T-helper 17 cell (primary cell): Measurements from ENCODE around the gene PLXNA4. TPM values are rescaled to one million over a fixed set of nuclear protein-coding genes. Genes with fewer than 3 reads are reported as not detected.

ENCODE experiments used
- ATAC-seq: fragments of 150-1000 bp; cut with Tn5 transposase; 2 replicates; pipeline ENCODE4 v1.10.0; 2021; ENCODE audit warnings: mild to moderate bottlenecking, moderate library complexity
- DNase-seq, 3 donors: peaks; one replicate each; pipeline versions ENCODE4 v3.0.0 to v3.0.0-alpha.2; 2020 to 2021
- H3K9me3 ChIP-seq: one replicate; pipeline ENCODE4 v1.7.0; 2013; ENCODE audit warnings: low read length, mild to moderate bottlenecking; ENCODE audit not compliant: control insufficient read depth, poor library complexity, severe bottlenecking
- H3K27ac Mint-ChIP-seq: one replicate; pipeline ENCODE4 v1.8.0; 2022; ENCODE audit warnings: mild to moderate bottlenecking, moderate library complexity, mixed read lengths
- H3K27me3 Mint-ChIP-seq: one replicate; pipeline ENCODE4 v1.8.0; 2022; ENCODE audit warnings: mixed read lengths
- H3K36me3 Mint-ChIP-seq: one replicate; pipeline ENCODE4 v1.8.0; 2022; ENCODE audit warnings: low read depth, mixed read lengths
- H3K4me1 Mint-ChIP-seq: one replicate; pipeline ENCODE4 v1.8.0; 2022; ENCODE audit warnings: mild to moderate bottlenecking, mixed read lengths
- H3K4me3 Mint-ChIP-seq: one replicate; pipeline ENCODE4 v1.8.0; 2022; ENCODE audit warnings: mild to moderate bottlenecking, moderate library complexity, mixed read lengths
- total RNA-seq, 4 donors: library from RNA in 2 of 4; stranded (reverse) in 2 of 4; gene quantifications; one replicate each; pipeline ENCODE4 v1.2.3 and lab custom pipeline; 2022 to 2026

PLXNA4 gene
- total RNA-seq, 2 donors from 2014 or later = 9.5 to 11.7 TPM

DNA sequence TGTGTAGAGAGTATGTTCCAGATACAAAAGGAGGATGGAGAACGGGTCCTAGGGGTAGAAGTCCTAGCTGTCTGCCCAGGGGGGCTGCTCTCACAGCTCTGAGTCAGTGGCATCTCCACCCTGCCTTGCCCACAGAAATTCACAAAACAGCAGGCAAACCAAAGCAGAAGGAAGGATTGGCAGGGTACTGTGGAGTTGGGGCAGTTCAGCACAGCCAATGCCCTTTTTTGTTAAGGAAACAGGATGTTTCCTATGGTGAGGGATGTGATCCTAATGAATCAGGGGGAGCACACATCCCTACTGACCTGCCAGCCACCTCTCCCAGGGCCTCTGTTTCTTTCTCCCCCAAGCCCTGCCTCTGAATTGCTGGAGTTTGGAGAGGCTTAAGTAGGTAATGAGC lies 457.6 kb downstream of the PLXNA4 start:
- ATAC-seq = no peak
- H3K9me3 ChIP-seq = no peaks in the 10 kb centered on the region
- Mint-ChIP-seq H3K27me3 (peaks cover 17% of the 10 kb centered on the region), H3K4me3 (no peak overlapping the region), H3K4me1 (no peaks in the 10 kb centered on the region), H3K36me3 (no peaks in the 10 kb centered on the region), H3K27ac (no peak overlapping the region)
- DNase-seq = no peak

DNA sequence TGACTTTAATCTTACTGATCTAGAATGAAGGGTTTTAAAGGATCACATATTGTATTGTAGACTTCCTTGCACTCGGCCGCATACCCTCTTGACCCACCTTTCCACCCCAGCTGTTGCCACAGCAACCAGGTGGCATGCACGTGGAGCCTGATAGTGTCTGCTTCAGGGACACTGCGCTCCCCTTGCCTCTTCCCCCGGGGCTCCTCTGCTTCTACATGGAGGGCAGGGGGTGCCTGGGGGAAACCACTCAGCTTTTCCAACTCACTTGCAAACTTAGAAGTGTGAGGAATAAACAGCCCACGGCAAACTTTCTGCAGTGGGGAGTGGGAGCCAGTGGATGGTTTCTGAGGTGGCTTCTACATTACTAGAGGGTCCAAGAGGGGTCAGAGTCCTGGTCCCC lies 458.6 kb downstream of the PLXNA4 start:
- Mint-ChIP-seq H3K27me3 (peaks cover 14% of the 10 kb centered on the region), H3K4me1 (no peaks in the 10 kb centered on the region)

GRCh38 chr7:132117181-132117580 lies 459.1 kb downstream of the PLXNA4 start:
- no peaks in the 10 kb centered on the region for H3K36me3 Mint-ChIP-seq
- ATAC-seq = no peak
- no peaks in the 10 kb centered on the region for H3K9me3 ChIP-seq

More for the DNA sequence above, 458.6 kb downstream of the PLXNA4 start:
- no peak for ATAC-seq
- Mint-ChIP-seq H3K36me3 (no peaks in the 10 kb centered on the region), H3K4me3 (no peak overlapping the region), H3K27ac (no peak overlapping the region)
- no peak for DNase-seq
- H3K9me3 ChIP-seq = no peaks in the 10 kb centered on the region

DNA sequence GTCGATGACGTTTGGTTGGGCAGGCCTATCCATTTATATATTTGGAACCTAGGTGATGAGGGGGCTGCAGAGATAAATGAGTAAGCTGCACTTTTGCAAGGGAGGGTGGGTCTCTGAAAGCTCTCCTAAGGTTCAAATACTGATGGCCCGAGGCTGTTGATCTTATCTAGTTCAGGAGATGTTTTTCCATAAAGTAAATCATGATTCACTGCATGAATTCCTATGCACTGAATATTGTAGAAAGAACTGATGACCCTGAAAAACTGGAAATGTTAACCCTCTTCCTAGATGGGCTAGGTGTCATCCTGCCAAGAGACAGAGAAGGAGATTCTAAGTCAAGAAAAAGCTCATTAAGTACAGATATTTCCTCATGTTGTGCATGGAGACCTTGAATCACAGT lies 459.9 kb downstream of the PLXNA4 start:
- H3K27me3 Mint-ChIP-seq = peaks cover 11% of the 10 kb centered on the region
- ATAC-seq (no peak), DNase-seq (no peak)
- H3K4me1 Mint-ChIP-seq = no peaks in the 10 kb centered on the region
- H3K36me3 Mint-ChIP-seq = no peaks in the 10 kb centered on the region
- H3K9me3 ChIP-seq = no peaks in the 10 kb centered on the region
- H3K27ac Mint-ChIP-seq = no peak overlapping the region
- no peak overlapping the region for H3K4me3 Mint-ChIP-seq

More at GRCh38 chr7:132117181-132117580, 459.1 kb downstream of the PLXNA4 start:
- H3K27me3 Mint-ChIP-seq = peaks cover 11% of the 10 kb centered on the region
- no peak overlapping the region for H3K4me3 Mint-ChIP-seq
- H3K27ac Mint-ChIP-seq = no peak overlapping the region
- no peak for DNase-seq
- H3K4me1 Mint-ChIP-seq = no peaks in the 10 kb centered on the region

GRCh38 chr7:132115758-132116157 lies 460.5 kb downstream of the PLXNA4 start:
- Mint-ChIP-seq H3K4me1 (no peaks in the 10 kb centered on the region), H3K27ac (no peak overlapping the region), H3K36me3 (no peaks in the 10 kb centered on the region), H3K4me3 (no peak overlapping the region), H3K27me3 (peaks cover 11% of the 10 kb centered on the region)
- ATAC-seq = no peak
- no peaks in the 10 kb centered on the region for H3K9me3 ChIP-seq
- DNase-seq = no peak

DNA sequence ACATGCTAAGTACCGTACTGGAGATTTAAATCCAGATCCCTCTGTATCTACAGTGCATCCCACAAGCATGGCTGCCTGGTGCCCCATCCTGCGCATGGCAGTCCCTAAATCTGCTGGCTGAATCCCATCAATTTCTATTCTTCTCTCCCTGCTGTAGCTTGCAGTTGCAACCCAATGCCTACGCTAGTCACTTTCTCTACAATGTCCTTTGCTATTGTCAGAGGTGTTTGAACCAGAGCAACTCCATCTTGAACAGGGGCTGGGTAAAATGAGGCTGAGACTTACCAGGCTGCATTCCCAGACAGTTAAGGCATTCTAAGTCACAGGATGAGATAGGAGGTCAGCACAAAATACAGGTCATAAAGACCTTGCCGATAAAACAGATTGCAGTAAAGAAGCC lies 461.2 kb downstream of the PLXNA4 start:
- Mint-ChIP-seq H3K4me1 (no peaks in the 10 kb centered on the region), H3K36me3 (no peaks in the 10 kb centered on the region), H3K4me3 (no peak overlapping the region), H3K27me3 (peaks cover 11% of the 10 kb centered on the region), H3K27ac (no peak overlapping the region)
- no peak for ATAC-seq
- no peak for DNase-seq
- no peaks in the 10 kb centered on the region for H3K9me3 ChIP-seq

GRCh38 chr7:132114411-132114810 lies 461.9 kb downstream of the PLXNA4 start:
- no peaks in the 10 kb centered on the region for H3K9me3 ChIP-seq
- H3K4me3 Mint-ChIP-seq = no peak overlapping the region
- no peaks in the 10 kb centered on the region for H3K36me3 Mint-ChIP-seq
- no peaks in the 10 kb centered on the region for H3K4me1 Mint-ChIP-seq
- H3K27ac Mint-ChIP-seq = no peak overlapping the region
- peaks cover 7% of the 10 kb centered on the region for H3K27me3 Mint-ChIP-seq
- DNase-seq = no peak
- ATAC-seq = no peak

GRCh38 chr7:132113536-132114371 lies 462.5 kb downstream of the PLXNA4 start:
- H3K4me3 Mint-ChIP-seq = no peak overlapping the region
- no peaks in the 10 kb centered on the region for H3K9me3 ChIP-seq
- DNase-seq (no peak), ATAC-seq (no peak)
- H3K27ac Mint-ChIP-seq = no peak overlapping the region
- H3K4me1 Mint-ChIP-seq = no peaks in the 10 kb centered on the region
- H3K36me3 Mint-ChIP-seq = no peaks in the 10 kb centered on the region
- peaks cover 7% of the 10 kb centered on the region for H3K27me3 Mint-ChIP-seq

DNA sequence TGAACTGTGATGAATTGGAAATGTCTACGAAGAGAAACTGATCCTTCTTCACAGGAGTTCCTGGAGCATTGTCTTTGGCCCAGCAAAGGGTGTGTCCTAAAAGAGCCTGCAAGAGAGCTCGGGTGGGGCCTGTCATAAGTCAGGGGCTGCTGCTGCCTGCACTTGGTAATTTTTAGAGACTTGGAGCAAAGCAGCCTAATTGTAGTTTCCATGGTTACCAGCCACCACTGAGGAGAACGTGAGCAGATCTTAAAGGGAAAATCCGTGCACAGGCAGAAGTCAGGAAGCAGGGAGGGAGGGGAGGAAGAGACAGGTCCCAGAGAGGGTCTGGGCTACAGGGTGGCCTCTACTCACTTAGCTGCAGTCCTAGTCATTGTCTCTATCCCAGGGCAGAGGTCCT lies 463.6 kb downstream of the PLXNA4 start:
- no peak for DNase-seq
- no peaks in the 10 kb centered on the region for H3K9me3 ChIP-seq
- Mint-ChIP-seq H3K4me1 (no peaks in the 10 kb centered on the region), H3K4me3 (no peak overlapping the region), H3K36me3 (no peaks in the 10 kb centered on the region), H3K27ac (no peak overlapping the region), H3K27me3 (peaks cover 10% of the 10 kb centered on the region)
- no peak for ATAC-seq

- no peaks in the 10 kb centered on the region for H3K9me3 ChIP-seq
- Mint-ChIP-seq H3K27ac (no peak overlapping the region), H3K27me3 (peaks cover 10% of the 10 kb centered on the region), H3K4me3 (no peak overlapping the region), H3K4me1 (no peaks in the 10 kb centered on the region), H3K36me3 (no peaks in the 10 kb centered on the region)
- no peak for ATAC-seq
- DNase-seq = no peak
Observed at GRCh38 chr7:132112106-132112505, 464.2 kb downstream of the PLXNA4 start.

GRCh38 chr7:132110692-132111091 lies 465.6 kb downstream of the PLXNA4 start:
- Mint-ChIP-seq H3K4me1 (no peaks in the 10 kb centered on the region), H3K27me3 (peaks cover 18% of the 10 kb centered on the region), H3K4me3 (no peak overlapping the region), H3K27ac (no peak overlapping the region), H3K36me3 (no peaks in the 10 kb centered on the region)
- no peaks in the 10 kb centered on the region for H3K9me3 ChIP-seq
- DNase-seq (no peak), ATAC-seq (no peak)

DNA sequence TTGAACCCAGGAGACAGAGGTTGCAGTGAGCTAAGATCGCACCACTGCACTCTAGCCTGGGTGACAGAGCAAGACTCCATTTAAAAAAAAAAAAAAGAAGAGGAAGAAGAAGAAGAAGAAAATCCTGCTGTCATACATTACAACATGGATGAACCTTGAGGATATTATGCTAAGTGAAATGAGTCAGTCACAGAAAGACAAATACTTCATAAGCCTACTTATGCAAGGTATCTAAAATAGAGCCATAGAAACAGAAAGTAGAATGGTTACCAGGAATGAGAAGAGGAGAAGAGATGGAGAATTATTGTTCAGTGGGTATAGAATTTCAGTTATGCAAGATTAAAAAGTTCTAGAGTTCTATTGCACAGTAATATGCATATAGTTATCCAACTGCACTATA lies 466.5 kb downstream of the PLXNA4 start:
- Mint-ChIP-seq H3K4me1 (no peaks in the 10 kb centered on the region), H3K27me3 (peaks cover 18% of the 10 kb centered on the region), H3K27ac (no peak overlapping the region), H3K4me3 (no peak overlapping the region), H3K36me3 (no peaks in the 10 kb centered on the region)
- DNase-seq (no peak), ATAC-seq (no peak)
- no peaks in the 10 kb centered on the region for H3K9me3 ChIP-seq

- Mint-ChIP-seq H3K27me3 (peaks cover 18% of the 10 kb centered on the region), H3K36me3 (no peaks in the 10 kb centered on the region), H3K27ac (no peak overlapping the region), H3K4me3 (no peak overlapping the region), H3K4me1 (no peaks in the 10 kb centered on the region)
- no peak for ATAC-seq
- no peaks in the 10 kb centered on the region for H3K9me3 ChIP-seq
- no peak for DNase-seq
Observed at GRCh38 chr7:132108563-132108962, 467.7 kb downstream of the PLXNA4 start.

DNA sequence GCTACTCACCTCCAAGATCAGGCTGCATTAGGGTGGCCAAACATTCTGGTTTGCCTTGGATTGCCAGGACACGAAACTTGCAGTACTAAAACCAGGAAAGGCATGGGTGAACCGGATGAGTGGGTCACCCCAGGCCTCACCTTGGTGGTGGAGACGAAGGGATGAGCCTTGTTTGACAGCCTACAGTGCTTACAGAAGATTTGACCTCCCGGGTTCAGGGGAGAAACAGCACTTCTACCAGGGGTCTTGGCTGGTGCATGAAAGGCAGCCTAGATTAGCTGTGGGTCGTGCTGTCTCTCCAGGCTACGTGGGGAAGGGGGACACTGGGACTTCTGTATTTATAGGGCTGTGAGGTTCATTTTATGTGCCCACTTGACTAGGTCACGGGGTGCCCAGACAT lies 469.8 kb downstream of the PLXNA4 start:
- no peaks in the 10 kb centered on the region for H3K4me1 Mint-ChIP-seq

More for the DNA sequence above, 469.8 kb downstream of the PLXNA4 start:
- Mint-ChIP-seq H3K27ac (no peak overlapping the region), H3K27me3 (peaks cover 18% of the 10 kb centered on the region), H3K4me3 (no peak overlapping the region), H3K36me3 (no peaks in the 10 kb centered on the region)
- no peaks in the 10 kb centered on the region for H3K9me3 ChIP-seq
- DNase-seq (no peak), ATAC-seq (no peak)
